Esophagus muscularis mucosa (tissue), 3 donors: ENCODE results near the gene ARFGAP1.

Source experiments
- POLR2AphosphoS5 ChIP-seq, 2 donors: sonication (generic); formaldehyde crosslinking; IDR thresholded peaks; one replicate each; pipeline ENCODE4 v1.6.1; 2017; ENCODE audit warnings: antibody characterized with exemption in 2 of 2
- TF ChIP-seq, protein P1 (sequence below), 3 experiments: fragments of 200-600 bp in 2 of 3; fragments of 450-650 bp in 1 of 3; sonication (generic) in 2 of 3; IDR thresholded peaks; one replicate each; pipeline ENCODE4 v1.5.1; 2017 to 2019; ENCODE audit warnings: antibody characterized with exemption in 3 of 3, mild to moderate bottlenecking in 2 of 3, moderate library complexity in 1 of 3

DNA sequence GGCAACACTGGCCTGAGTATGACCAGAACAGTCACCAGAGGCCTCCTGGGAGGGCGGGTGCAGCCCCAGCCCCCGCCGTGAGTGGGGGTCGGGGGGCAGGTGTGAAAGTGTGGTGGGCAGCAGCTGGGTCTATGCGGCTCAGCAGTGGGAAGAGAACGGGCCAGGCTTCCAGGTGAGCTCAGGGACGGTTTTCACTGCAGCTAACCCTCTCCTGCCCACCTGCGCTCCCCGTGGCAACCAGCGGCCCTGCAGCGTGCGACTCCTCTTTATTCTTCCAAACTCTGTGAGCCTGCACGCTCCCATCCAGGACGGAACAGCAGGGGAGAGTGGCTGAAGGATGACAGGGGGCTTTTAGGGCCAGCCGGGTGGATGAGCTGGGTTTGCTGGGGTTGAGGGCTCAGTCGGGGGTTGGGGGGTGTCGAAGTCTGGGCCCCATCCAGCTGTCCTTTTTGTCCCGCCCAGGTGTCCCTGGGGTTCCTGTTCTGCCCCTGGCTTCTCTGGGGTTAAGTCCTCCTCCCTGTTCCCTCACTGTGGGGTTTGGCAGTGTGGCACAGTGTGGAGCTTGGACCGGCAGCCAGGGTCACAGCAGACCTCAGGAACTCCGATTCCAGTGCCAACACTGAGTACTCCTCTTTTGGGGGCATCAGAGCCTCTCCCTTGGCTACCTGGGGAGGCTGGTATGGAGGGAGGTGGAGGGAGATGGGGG lies 37.8 kb upstream of the ARFGAP1 start:
- TF ChIP-seq, protein P1, sequence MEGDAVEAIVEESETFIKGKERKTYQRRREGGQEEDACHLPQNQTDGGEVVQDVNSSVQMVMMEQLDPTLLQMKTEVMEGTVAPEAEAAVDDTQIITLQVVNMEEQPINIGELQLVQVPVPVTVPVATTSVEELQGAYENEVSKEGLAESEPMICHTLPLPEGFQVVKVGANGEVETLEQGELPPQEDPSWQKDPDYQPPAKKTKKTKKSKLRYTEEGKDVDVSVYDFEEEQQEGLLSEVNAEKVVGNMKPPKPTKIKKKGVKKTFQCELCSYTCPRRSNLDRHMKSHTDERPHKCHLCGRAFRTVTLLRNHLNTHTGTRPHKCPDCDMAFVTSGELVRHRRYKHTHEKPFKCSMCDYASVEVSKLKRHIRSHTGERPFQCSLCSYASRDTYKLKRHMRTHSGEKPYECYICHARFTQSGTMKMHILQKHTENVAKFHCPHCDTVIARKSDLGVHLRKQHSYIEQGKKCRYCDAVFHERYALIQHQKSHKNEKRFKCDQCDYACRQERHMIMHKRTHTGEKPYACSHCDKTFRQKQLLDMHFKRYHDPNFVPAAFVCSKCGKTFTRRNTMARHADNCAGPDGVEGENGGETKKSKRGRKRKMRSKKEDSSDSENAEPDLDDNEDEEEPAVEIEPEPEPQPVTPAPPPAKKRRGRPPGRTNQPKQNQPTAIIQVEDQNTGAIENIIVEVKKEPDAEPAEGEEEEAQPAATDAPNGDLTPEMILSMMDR (IDR thresholded peaks at IDR 0.05) = peak in 1 of 3 experiments; percentile 24
- TF ChIP-seq POLR2AphosphoS5 (IDR thresholded peaks at IDR 0.05) = no peak
